Measurements from ENCODE around the gene FARS2. TPM values are rescaled to one million over a fixed set of nuclear protein-coding genes. Genes with fewer than 3 reads are reported as not detected.
A peak's percentile ranks its signal among the peaks of the same experiment; 100 is the strongest.

FARS2 gene
- total and polyA plus RNA-seq, 12 donors: 7.6 to 22.4 (median 20.8) TPM

DNA sequence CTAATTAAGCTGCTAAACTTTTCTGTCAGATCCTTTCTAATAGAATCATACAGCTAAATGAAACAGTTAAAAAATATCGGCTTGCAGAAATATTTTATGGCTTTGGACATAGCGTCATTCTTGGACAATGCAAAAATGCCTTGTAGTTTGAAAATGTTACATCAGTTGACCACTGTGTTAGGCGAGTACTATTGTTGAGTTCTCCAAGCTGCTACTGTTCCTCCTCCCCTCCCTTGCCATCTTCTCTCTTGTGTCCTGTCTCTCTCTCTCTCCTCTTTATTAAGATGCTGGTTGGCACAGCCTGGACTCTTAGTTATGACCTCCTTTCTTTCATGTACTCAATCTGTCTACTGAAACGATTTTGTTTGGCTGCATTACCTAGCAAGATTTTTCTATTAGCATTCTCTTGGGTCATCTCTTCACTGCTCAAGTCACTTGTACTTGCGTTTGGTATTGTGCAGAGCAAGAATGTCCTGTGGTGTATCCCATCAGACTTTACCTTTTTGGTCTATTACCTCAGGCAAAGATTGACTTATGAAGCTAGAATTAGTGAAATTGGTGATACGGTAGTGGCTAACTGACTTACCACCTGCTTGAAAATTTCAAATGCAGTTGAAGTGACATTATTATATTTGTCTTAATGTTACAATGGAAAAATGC, 127.9 kb downstream of the FARS2 start:
- intact Hi-C loops (cut with DNase I): loop anchor here in 1 of 10 donors (10.0 kb wide), 1 partner anchor 124 kb away; the partner anchor contains the start of genes FARS2 and LYRM4
- no peak overlapping the region for H3K27ac ChIP-seq
- 77 to 85% methylated on average over 6 of the region's 6 CpGs for WGBS, 2 donors

DNA sequence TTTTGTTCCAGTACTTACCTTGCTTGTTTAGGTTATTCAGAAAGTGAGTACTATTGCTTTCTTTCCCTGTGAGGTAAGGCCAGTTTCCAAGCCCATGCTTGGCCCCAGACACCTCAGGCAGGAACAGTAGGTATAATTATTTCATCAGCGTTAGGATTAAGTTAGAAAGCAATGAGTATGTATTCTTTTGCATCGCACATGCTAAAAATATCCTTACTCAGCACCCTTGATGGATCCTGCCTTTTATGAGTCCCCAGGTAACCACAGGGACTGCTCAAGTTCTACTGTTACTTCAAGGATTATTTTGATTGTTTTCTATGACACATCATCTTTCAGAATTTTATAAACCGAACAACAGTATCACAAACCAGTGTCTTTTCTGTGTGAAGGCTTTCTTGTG, 128.9 kb downstream of the FARS2 start:
- Histone ChIP-seq H3K36me3 (no peaks in the 10 kb centered on the region), H3K27ac (no peak overlapping the region), H3K4me3 (no peak overlapping the region), H3K9me3 (no peaks in the 10 kb centered on the region), H3K27me3 (no peaks in the 10 kb centered on the region), H3K4me1 (no peaks in the 10 kb centered on the region)
- ATAC-seq (no peak), DNase-seq (no peak)
- WGBS, 2 donors: 70 to 90% methylated on average over 3 of the region's 3 CpGs
- intact Hi-C loops (cut with DNase I): loop anchor here in 3 of 10 donors (10.0 kb wide), 3 partner anchors 125 to 325 kb away; partner anchors contain the start of genes FARS2 (in 1 of the 3) and LYRM4 (in 1 of the 3)
- TF ChIP-seq, protein P1, sequence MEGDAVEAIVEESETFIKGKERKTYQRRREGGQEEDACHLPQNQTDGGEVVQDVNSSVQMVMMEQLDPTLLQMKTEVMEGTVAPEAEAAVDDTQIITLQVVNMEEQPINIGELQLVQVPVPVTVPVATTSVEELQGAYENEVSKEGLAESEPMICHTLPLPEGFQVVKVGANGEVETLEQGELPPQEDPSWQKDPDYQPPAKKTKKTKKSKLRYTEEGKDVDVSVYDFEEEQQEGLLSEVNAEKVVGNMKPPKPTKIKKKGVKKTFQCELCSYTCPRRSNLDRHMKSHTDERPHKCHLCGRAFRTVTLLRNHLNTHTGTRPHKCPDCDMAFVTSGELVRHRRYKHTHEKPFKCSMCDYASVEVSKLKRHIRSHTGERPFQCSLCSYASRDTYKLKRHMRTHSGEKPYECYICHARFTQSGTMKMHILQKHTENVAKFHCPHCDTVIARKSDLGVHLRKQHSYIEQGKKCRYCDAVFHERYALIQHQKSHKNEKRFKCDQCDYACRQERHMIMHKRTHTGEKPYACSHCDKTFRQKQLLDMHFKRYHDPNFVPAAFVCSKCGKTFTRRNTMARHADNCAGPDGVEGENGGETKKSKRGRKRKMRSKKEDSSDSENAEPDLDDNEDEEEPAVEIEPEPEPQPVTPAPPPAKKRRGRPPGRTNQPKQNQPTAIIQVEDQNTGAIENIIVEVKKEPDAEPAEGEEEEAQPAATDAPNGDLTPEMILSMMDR (IDR thresholded peaks at IDR 0.05): no peak

More for the DNA sequence above, 127.9 kb downstream of the FARS2 start:
- Histone ChIP-seq H3K4me1 (peaks cover 0 to 5% (median 0%) of the 10 kb centered on the region in 9 donors), H3K9me3 (no peaks in the 10 kb centered on the region), H3K36me3 (no peaks in the 10 kb centered on the region), H3K4me3 (no peak overlapping the region), H3K27me3 (no peaks in the 10 kb centered on the region)
- TF ChIP-seq, protein P1 (IDR thresholded peaks at IDR 0.05): no peak
- ATAC-seq (no peak), DNase-seq (no peak)

DNA sequence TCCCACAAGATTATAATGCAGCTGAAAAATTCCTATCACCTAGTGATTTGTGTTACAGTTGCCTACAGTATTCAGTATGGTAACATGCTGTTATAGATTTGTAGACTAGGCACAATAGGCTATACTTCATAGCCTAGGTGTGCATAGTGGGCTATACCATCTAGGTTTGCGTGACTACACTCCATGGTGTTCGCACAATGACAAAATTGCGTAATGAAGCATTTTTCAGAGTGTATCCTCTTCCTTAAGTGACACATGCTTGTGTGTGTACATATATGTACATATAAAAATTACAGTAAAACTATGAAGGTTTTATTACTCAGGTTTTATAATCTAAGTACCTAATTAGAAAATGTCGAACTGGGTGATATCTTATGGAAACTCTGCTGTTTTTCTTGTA, 133.0 kb downstream of the FARS2 start:
- intact Hi-C loops (cut with DNase I): loop anchor here in 3 of 10 donors (10.0 kb wide), 3 partner anchors 129 to 329 kb away; partner anchors contain the start of genes FARS2 (in 1 of the 3) and LYRM4 (in 1 of the 3)
- no peak for ATAC-seq

DNA sequence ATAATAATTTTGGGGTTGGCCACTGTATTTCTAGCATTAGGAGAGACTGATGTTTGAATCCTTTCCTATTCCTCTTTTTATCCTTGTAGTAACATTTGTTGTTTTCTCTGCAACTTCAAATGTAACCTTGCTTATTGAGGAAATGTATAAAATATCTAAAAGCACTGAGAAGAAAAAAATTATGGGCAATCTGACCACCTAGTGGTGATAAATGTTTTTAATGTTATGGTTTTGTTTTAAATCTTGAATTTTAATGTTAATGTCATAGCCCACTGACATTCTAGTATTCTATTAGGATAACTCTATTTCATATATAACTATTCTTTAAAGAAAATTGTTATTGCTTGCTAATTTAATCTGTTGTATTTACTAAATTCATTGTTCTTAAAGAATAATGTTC, 134.4 kb downstream of the FARS2 start:
- Histone ChIP-seq H3K4me3 (no peak overlapping the region), H3K27ac (no peak overlapping the region), H3K36me3 (no peaks in the 10 kb centered on the region), H3K27me3 (no peaks in the 10 kb centered on the region), H3K9me3 (no peaks in the 10 kb centered on the region), H3K4me1 (no peaks in the 10 kb centered on the region)
- DNase-seq (no peak), ATAC-seq (no peak)
- intact Hi-C loops (cut with DNase I): loop anchor here in 5 of 10 donors (5.0 to 10.0 kb wide), 6 partner anchors 131 to 331 kb away; partner anchors contain the start of genes FARS2 (in 1 of the 5) and LYRM4 (in 1 of the 5)
- TF ChIP-seq, protein P1 (IDR thresholded peaks at IDR 0.05): peak in 1 of 9 donors; percentile 11

More for the DNA sequence above, 133.0 kb downstream of the FARS2 start:
- H3K36me3 ChIP-seq: no peaks in the 10 kb centered on the region
- H3K27ac ChIP-seq: no peak overlapping the region
- no peaks in the 10 kb centered on the region for H3K4me1 ChIP-seq
- H3K9me3 ChIP-seq: no peaks in the 10 kb centered on the region
- TF ChIP-seq, protein P1 (IDR thresholded peaks at IDR 0.05): no peak
- H3K27me3 ChIP-seq: no peaks in the 10 kb centered on the region
- H3K4me3 ChIP-seq: no peak overlapping the region
- 94 to 99% methylated on average over 4 of the region's 4 CpGs for WGBS, 2 donors
- DNase-seq: no peak

All from heart right ventricle (tissue), 16 donors.